K562 (cell line): Measurements from ENCODE around the gene MLXIPL. TPM values are rescaled to one million over a fixed set of nuclear protein-coding genes. Genes with fewer than 3 reads are reported as not detected.

Source experiments
- BRF1 ChIP-seq: IDR thresholded peaks from 3 replicates; pipeline ENCODE4 v1.6.1; 2011; ENCODE audit warnings: borderline replicate concordance, mild to moderate bottlenecking; ENCODE audit not compliant: insufficient read length; ENCODE audit errors: extremely low read depth
- CCAR2 ChIP-seq: fragments of 200-400 bp; formaldehyde crosslinking; IDR thresholded peaks from 2 replicates; pipeline ENCODE4 v1.6.1; 2017; ENCODE audit warnings: mild to moderate bottlenecking, low read depth, low read length
- CEBPZ ChIP-seq: fragments of 150-350 bp; IDR thresholded peaks from 2 replicates; pipeline ENCODE4 v1.6.1; 2014; ENCODE audit warnings: low read depth, mild to moderate bottlenecking, low read length, borderline replicate concordance
- DPF2 ChIP-seq: fragments of 450-650 bp; IDR thresholded peaks from 2 replicates; pipeline ENCODE4 v1.6.1; 2016
- EHMT2 ChIP-seq: fragments of 450-650 bp; IDR thresholded peaks from 2 replicates; pipeline ENCODE4 v1.6.1; 2018; ENCODE audit warnings: antibody characterized with exemption
- HDAC1 ChIP-seq, 2 experiments: fragments of 450-650 bp; IDR thresholded peaks; 2 replicates each; pipeline ENCODE4 v1.6.1; 2016 to 2017; ENCODE audit warnings: inconsistent platforms in 1 of 2, mild to moderate bottlenecking in 1 of 2, moderate library complexity in 1 of 2
- HDAC3 ChIP-seq: fragments of 450-650 bp; IDR thresholded peaks from 2 replicates; pipeline ENCODE4 v1.6.1; 2018; ENCODE audit warnings: borderline replicate concordance, mild to moderate bottlenecking, moderate library complexity; ENCODE audit not compliant: partially characterized antibody
- HDAC6 ChIP-seq: IDR thresholded peaks from 2 replicates; pipeline ENCODE4 v1.6.1; 2012; ENCODE audit warnings: low read depth, mild to moderate bottlenecking, control low read depth, inconsistent platforms, low read length, moderate library complexity
- HIVEP1 ChIP-seq: fragments of 250-450 bp; sonication (Bioruptor Pico); IDR thresholded peaks from 2 replicates; pipeline ENCODE4 v1.4.0; 2020; ENCODE audit warnings: mild to moderate bottlenecking
- IRF9 ChIP-seq: fragments of 450-650 bp; IDR thresholded peaks from 2 replicates; pipeline ENCODE4 v1.6.1; 2016; ENCODE audit warnings: missing biosample characterization, missing genetic modification characterization
- PHF21A ChIP-seq: fragments of 450-650 bp; IDR thresholded peaks from 2 replicates; pipeline ENCODE4 v1.6.1; 2017; ENCODE audit warnings: low read depth, borderline replicate concordance
- POLR2G ChIP-seq: fragments of 200-400 bp; formaldehyde crosslinking; IDR thresholded peaks from 2 replicates; pipeline ENCODE4 v1.6.1; 2017; ENCODE audit warnings: low read depth, mild to moderate bottlenecking, antibody characterized with exemption, low read length, moderate library complexity
- SNAPC5 ChIP-seq: fragments of 250-450 bp; sonication (Bioruptor Pico); IDR thresholded peaks from 2 replicates; pipeline ENCODE4 v1.8.0; 2021; ENCODE audit warnings: moderate library complexity, mild to moderate bottlenecking, inconsistent platforms
- SOX6 ChIP-seq: fragments of 450-650 bp; IDR thresholded peaks from 2 replicates; pipeline ENCODE4 v1.6.1; 2014; ENCODE audit warnings: mild to moderate bottlenecking
- SRSF9 ChIP-seq: fragments of 200-400 bp; formaldehyde crosslinking; IDR thresholded peaks from 2 replicates; pipeline ENCODE4 v1.6.1; 2017; ENCODE audit warnings: low read depth, low read length, borderline replicate concordance
- ZBTB43 ChIP-seq: sonication (generic); formaldehyde crosslinking; IDR thresholded peaks from 2 replicates; pipeline ENCODE4 v1.8.0; 2023; ENCODE audit warnings: mild to moderate bottlenecking, missing genetic modification reagents
- ZFP1 ChIP-seq: fragments of 450-650 bp; formaldehyde crosslinking; IDR thresholded peaks from 2 replicates; pipeline ENCODE4 v1.4.0; 2020; ENCODE audit warnings: mild to moderate bottlenecking, mixed read lengths
- ZNF280A ChIP-seq: fragments of 450-650 bp; IDR thresholded peaks from 2 replicates; pipeline ENCODE4 v1.6.1; 2018; ENCODE audit warnings: mild to moderate bottlenecking, low read depth; ENCODE audit not compliant: partially characterized antibody
- ZNF347 ChIP-seq: fragments of 450-650 bp; formaldehyde crosslinking; IDR thresholded peaks from 2 replicates; pipeline ENCODE4 v1.4.0; 2020; ENCODE audit warnings: low read depth, mild to moderate bottlenecking, moderate library complexity
- ZNF354B ChIP-seq: fragments of 250-450 bp; sonication (Bioruptor Pico); IDR thresholded peaks from 2 replicates; pipeline ENCODE4 v1.4.0; 2020
- ZNF512 ChIP-seq: IDR thresholded peaks from 2 replicates; pipeline ENCODE4 v1.6.1; 2016; ENCODE audit warnings: missing genetic modification characterization, missing compliant biosample characterization
- polyA plus RNA-seq, 8 experiments: library from polyadenylated mRNA; depleted of rRNA in 4 of 8; stranded (reverse) in 5 of 8; unstranded in 3 of 8; fragments of >200 nt; fragmentation: Nextera tagmentation in 2 of 8; fragmentation: Illumina TruSeq in 1 of 8; extraction: Ambion mirVana in 2 of 8; extraction: Trizol in 1 of 8; gene quantifications; 2 replicates each; pipeline versions ENCODE4 v1.2.1 to v1.2.3, GENCODE V29; 2011 to 2014; ENCODE audit warnings: inconsistent platforms in 1 of 8, missing spikeins in 1 of 8
- total RNA-seq, 7 experiments: library from RNA; depleted of rRNA in 6 of 7; stranded (reverse); fragments of >200 nt in 6 of 7; fragmentation: Illumina TruSeq in 2 of 7; extraction: Trizol in 2 of 7; gene quantifications; 2 replicates each; pipeline versions ENCODE4 v1.2.1 to v1.2.3, GENCODE V29; 2011 to 2021; ENCODE audit warnings: low replicate concordance in 1 of 7

MLXIPL gene
- total and polyA plus RNA-seq, 9 of the 15 experiments (the other 6 are each of a cell fraction or from before 2014, with no cell fraction given), result 0.11 to 18.4 (median 1.4) TPM

GRCh38 chr7:73659983-73660382, 35.7 kb upstream of the MLXIPL start (continued):
- 0 out of 4 replicates have a peak, but pooled peaks of 1 of the 2 experiments have one; percentile 44 for TF ChIP-seq HDAC1 (IDR thresholded peaks at IDR 0.05)
- TF ChIP-seq POLR2G, result no peak
- no peak for TF ChIP-seq ZNF347
- no peak for TF ChIP-seq ZFP1 (CRISPR knock-in tag)
- no peak for TF ChIP-seq SNAPC5 (CRISPR knock-in tag)
- TF ChIP-seq ZNF512 (tag), result peak; percentile 92
- TF ChIP-seq HIVEP1, result no peak
- 0 out of 2 replicates have a peak, but pooled peaks have one; percentile 12 for TF ChIP-seq EHMT2
- TF ChIP-seq PHF21A, result 0 out of 2 replicates have a peak, but pooled peaks have one; percentile 31
- TF ChIP-seq CEBPZ, result no peak
- TF ChIP-seq HDAC3, result no peak
- no peak for TF ChIP-seq HDAC6
- no peak for TF ChIP-seq IRF9 (tag)
- TF ChIP-seq CCAR2, result no peak
- no peak for TF ChIP-seq DPF2
- peak; percentile 22 for TF ChIP-seq ZNF280A
- no peak for TF ChIP-seq ZNF354B (CRISPR knock-in tag)
- TF ChIP-seq SOX6, result no peak
- TF ChIP-seq BRF1, result no peak
- no peak for TF ChIP-seq SRSF9
- TF ChIP-seq ZBTB43 (CRISPR knock-in tag), result no peak
